GM12892 (cell line): ENCODE measurements around the gene CDSN.

Experiments
- POLR2A ChIP-seq: IDR thresholded peaks from 2 replicates; pipeline ENCODE4 v1.6.1; 2011; ENCODE audit warnings: low read depth, low read length, control low read depth
- POLR2AphosphoS5 ChIP-seq: IDR thresholded peaks from 2 replicates; pipeline ENCODE4 v1.6.1; 2011; ENCODE audit warnings: low read depth, low read length, control low read depth
- TAF1 ChIP-seq: IDR thresholded peaks from 2 replicates; pipeline ENCODE4 v1.6.1; 2011; ENCODE audit warnings: low read depth, mild to moderate bottlenecking, control low read depth, low read length, borderline replicate concordance

- TF ChIP-seq POLR2A (no peak), POLR2AphosphoS5 (no peak), TAF1 (no peak)
These were observed 29.3 kb downstream of the CDSN start for GRCh38 chr6:31090973-31091364.
